NCI-H2107 treated with DMSO at 0.1 percent for 48 hours (cell line): ENCODE data around the gene WDR88.
"Not testable (repeated sequence)": the region's sequence is repeated elsewhere in the genome, so short reads cannot be mapped to it uniquely, and the experiment has no call there.

Source experiments
- DNase-seq: peaks from one replicate; lab custom pipeline; 2025; ENCODE audit not compliant: unreplicated experiment; lab: John Stamatoyannopoulos, UW

Gene WDR88

GRCh38 chr19:33196446-33197193 lies 64.7 kb downstream of the WDR88 start:
- DNase-seq: no peak

DNA sequence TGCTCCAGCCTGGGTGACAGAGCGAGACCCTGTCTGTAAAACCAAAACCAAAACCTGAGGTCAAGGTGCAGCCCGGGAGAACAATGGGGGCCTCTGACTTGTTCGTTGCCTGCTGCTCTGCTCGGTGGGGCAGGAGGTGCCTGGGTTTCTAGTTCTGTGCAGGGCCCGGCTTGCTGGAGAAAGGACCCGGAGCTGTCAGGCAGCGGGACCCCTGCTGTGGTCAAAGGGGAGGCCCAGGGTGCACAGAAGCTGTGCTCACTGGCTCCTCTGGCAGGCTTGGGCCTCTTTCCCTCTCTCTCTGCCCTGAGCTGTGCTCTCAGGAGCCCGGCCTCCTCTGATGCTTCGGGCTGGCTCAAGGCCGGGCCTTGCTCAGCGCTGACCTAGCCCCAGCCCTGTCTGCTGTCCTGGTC lies 65.7 kb downstream of the WDR88 start:
- no peak for DNase-seq

- no peak for DNase-seq
Observed at GRCh38 chr19:33198169-33198568, 66.3 kb downstream of the WDR88 start.

DNA sequence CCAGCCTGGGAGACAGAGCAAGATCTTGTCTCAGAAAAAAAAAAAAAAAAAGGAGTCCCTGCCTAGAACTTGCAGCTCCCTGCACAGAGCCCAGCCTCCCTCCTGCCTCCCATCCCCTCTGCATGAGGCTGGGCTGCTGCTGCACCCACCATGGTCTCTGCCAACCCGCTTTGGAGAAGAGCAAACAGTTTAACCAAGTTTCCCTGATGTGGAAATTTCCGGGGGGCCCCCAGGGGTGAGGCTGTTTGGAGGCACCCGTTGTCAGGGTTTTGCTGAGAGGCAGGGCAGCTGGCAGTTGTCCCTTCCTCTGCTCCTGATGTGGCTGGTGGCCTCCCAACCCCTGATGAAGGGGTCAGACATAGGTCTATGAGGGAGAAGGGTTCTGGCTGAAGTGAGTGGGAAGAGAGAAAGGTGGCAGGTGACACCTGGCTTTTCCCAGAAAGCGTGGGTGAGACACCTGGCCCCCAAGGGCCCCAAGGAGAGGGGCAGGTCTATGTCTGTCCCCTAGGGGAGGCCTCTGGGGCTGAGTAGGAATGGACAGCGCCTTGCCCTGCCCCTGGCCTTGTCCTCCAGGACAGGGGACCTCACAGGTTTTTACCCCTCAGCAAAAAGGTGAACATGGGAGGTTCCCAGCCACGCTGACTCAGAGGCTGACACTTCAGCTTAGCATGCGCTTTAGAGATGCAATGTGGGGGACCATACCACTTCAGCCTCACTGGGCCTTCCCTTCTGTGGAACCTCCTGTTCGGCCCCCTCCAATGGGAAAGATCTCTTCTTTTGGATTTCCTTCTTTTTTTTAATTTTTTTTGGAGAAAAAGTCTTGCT lies 67.7 kb downstream of the WDR88 start:
- DNase-seq: no peak

DNA sequence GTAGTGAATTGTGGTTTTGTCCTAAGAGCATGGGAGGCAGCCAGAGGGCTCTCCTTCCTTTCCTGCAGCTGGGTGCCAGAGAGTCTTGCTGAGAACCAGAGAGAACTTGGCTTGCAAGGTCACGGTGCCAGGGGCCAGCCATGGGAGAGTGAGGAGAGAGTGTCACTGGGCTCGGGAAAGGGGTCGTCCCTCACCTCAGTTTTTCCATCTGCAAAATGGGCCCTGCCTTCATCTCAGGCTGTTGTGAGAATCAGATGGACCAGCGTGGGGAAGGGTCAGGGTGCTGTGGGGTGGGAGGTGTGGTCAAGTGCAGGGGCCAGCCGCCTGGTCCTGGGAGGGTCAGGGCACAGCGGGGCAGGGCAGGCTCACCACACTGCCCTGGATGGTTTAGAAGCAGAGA lies 69.6 kb downstream of the WDR88 start:
- DNase-seq: no peak

- no peak for DNase-seq
Observed at GRCh38 chr19:33201886-33202545, 70.1 kb downstream of the WDR88 start.

DNA sequence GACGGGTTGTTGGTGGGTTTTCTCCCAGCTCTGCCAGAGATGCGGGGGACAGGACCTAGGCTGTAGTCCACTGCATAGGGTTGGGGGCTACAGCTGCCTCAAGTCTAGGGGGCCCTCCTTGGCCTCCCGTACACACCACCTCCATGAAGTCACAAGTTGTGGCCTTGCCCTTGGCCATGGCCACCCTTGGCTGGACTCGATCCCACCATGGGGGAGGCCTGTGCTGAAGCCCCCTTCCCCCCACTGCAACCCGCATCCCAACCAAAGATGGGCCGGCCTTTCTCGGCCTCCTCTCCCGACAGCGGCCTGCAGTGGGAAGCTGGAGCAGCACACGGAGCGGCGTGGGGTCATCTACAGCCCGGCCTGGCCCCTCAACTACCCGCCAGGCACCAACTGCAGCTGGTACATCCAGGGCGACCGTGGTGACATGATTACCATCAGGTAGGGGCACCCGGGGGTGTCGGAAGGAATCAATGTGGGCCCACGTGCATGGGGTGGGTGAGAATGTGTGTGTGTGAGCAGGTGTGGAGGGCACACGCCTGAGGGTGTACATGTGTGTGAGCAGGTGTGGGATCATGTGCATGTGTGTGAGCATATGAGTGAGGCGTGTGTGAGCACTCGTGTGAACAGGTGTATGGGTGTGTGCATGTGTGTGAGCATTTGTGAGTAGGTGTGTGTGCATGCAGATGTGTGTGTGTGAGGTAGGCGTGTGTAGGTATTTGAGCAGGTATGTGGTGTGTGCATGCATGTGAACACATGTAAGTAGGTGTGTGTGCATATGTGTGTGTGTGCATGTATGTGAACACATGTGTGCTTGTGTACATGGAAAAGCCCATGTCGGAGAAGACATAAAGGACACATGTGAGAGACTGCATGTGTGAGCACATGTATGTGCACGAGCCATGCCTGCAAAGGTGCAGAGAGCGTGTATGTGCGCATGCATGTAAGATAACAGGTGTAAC lies 70.9 kb downstream of the WDR88 start:
- DNase-seq: no peak

GRCh38 chr19:33203529-33203928 lies 71.6 kb downstream of the WDR88 start:
- DNase-seq: no peak

- DNase-seq: no peak
Observed at GRCh38 chr19:33204136-33204973, 72.4 kb downstream of the WDR88 start.

- no peak for DNase-seq
Observed at GRCh38 chr19:33205110-33205509, 73.2 kb downstream of the WDR88 start.

DNA sequence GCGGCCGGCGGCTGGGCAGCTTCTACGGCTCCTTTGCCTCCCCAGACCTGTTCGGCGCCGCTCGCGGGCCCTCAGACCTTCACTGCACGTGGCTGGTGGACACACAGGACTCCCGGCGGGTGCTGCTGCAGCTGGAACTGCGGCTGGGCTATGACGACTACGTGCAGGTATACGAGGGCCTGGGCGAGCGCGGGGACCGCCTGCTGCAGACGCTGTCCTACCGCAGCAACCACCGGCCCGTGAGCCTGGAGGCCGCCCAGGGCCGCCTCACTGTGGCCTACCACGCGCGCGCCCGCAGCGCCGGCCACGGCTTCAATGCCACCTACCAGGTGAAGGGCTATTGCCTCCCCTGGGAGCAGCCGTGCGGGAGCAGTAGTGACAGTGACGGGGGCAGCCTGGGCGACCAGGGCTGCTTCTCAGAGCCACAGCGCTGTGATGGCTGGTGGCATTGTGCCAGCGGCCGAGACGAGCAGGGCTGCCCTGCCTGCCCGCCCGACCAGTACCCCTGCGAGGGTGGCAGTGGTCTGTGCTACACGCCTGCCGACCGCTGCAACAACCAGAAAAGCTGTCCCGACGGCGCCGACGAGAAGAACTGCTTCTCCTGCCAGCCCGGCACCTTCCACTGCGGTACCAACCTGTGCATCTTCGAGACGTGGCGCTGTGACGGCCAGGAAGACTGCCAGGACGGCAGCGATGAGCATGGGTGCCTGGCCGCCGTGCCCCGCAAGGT lies 73.8 kb downstream of the WDR88 start:
- no peak for DNase-seq

DNA sequence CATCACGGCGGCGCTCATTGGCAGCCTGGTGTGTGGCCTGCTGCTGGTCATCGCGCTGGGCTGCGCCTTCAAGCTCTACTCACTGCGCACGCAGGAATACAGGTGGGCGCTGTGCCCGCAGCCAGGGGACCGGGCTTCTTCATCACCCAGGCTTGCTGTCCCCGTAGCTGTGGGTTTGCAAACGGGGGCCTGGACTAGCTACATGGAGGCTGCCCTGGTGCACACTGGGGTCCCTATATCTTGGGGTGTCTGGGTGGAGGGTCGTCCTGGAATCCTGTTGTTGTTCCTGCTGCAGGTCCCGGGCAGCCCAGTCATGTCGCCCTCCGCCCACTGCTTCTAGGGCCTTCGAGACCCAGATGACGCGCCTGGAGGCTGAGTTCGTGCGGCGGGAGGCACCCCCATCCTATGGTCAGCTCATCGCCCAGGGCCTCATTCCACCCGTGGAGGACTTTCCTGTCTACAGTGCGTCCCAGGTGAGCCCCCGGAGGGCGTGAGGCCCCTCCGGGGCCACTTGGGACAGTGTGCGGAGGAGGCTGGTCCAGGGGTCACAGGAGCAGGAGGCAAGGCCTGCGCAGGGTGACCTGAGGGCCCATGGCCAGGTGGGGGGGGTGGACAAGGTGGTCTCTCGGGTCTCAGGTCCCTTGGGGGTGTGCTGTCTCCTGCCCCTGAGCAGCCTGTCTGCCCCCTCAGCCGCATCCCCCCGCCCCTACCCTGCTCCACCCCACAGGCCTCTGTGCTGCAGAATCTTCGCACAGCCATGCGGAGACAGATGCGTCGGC lies 74.5 kb downstream of the WDR88 start:
- DNase-seq: no peak

DNA sequence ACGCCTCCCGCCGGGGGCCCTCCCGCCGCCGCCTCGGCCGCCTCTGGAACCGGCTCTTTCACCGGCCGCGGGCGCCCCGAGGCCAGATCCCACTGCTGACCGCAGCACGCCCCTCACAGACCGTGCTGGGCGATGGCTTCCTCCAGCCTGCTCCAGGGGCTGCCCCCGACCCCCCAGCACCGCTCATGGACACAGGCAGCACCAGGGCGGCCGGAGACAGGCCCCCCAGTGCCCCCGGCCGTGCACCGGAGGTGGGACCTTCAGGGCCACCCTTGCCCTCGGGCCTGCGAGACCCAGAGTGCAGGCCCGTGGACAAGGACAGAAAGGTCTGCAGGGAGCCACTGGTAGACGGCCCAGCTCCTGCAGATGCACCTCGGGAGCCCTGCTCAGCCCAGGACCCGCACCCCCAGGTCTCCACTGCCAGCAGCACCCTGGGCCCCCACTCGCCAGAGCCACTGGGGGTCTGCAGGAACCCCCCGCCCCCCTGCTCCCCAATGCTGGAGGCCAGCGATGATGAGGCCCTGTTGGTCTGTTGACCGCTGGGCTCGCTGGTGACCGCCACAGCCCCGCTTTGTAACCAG lies 75.2 kb downstream of the WDR88 start:
- DNase-seq: no peak

- no peak for DNase-seq
Observed at GRCh38 chr19:33207903-33208302, 76.0 kb downstream of the WDR88 start.

DNA sequence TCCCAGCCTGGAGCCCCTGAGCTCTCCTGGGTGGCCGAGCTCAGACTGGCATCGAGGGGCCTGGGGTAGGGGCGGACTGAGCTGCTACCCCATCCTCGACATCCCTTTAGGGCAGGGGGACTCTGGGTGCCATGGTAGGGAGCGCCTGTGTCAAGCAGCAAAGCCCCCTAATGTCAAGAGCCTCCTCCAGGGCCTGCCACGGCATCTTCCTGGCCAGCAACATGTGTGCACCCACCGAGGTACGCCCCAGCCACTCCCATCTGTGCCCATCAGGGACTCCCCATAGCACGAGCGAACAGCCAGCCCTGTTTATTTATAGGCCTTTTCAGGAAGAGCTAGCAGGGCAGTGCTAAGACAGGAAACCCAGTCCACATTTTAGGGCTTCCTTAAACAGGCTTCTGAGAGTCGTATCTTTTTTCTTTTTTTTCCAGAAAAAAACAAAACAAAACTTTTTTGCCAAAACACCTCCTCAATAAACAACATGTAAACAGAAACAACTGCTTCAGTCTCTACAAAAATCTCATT lies 76.5 kb downstream of the WDR88 start:
- DNase-seq: no peak

- no peak for DNase-seq
Observed at GRCh38 chr19:33208904-33209849, 77.3 kb downstream of the WDR88 start.

GRCh38 chr19:33209850-33210230 lies 77.9 kb downstream of the WDR88 start:
- DNase-seq: not testable (repeated sequence)
